Measurements from ENCODE around the gene PDHA1. TPM values are rescaled to one million over a fixed set of nuclear protein-coding genes. Genes with fewer than 3 reads are reported as not detected.

The PDHA1 gene
- total and polyA plus RNA-seq, 12 donors, result 50.7 to 329 (median 147) TPM

- Histone ChIP-seq H3K27me3 (no peaks in the 10 kb centered on the region), H3K27ac (no peak overlapping the region), H3K4me3 (no peak overlapping the region), H3K36me3 (replicated peaks in 1 of 2) (no peaks in the 10 kb centered on the region), H3K9me3 (replicated peaks in 1 of 3) (peaks cover 0 to 10% (median 0%) of the 10 kb centered on the region in 3 donors), H3K4me1 (replicated peaks in 1 of 2) (no peaks in the 10 kb centered on the region)
- TF ChIP-seq CTCF (IDR thresholded peaks at IDR 0.05) (no peak), POLR2A (IDR thresholded peaks at IDR 0.05) (no peak)
- WGBS, 4 donors, result 82 to 99% (median 91%) methylated on average over 8 to 10 of the region's 10 CpGs
- no peak for DNase-seq
- intact Hi-C loops (cut with DNase I), result loop anchor here (5.0 to 10.0 kb wide), 2 partner anchors 400 to 937 kb away; no protein-coding TSS in a partner anchor
Observed at GRCh38 chrX:19331831-19332230, 11.9 kb upstream of the PDHA1 start.

- intact Hi-C loops (cut with DNase I), result loop anchor here (5.0 to 10.0 kb wide), 2 partner anchors 401 to 938 kb away; no protein-coding TSS in a partner anchor
- Histone ChIP-seq H3K36me3 (replicated peaks in 1 of 2) (no peaks in the 10 kb centered on the region), H3K9me3 (replicated peaks in 1 of 3) (peaks cover 0 to 10% (median 0%) of the 10 kb centered on the region in 3 donors), H3K27ac (no peak overlapping the region), H3K4me3 (no peak overlapping the region), H3K4me1 (replicated peaks in 1 of 2) (no peaks in the 10 kb centered on the region), H3K27me3 (no peaks in the 10 kb centered on the region)
- TF ChIP-seq CTCF (IDR thresholded peaks at IDR 0.05), result no peak
- TF ChIP-seq POLR2A (IDR thresholded peaks at IDR 0.05), result no peak
- WGBS, 4 donors, result 22 to 71% (median 39%) methylated on average over 5 of the region's 5 CpGs
- peak; percentile 50 to 71 (median 64) for DNase-seq
Observed at GRCh38 chrX:19332983-19333382, 10.7 kb upstream of the PDHA1 start.

DNA sequence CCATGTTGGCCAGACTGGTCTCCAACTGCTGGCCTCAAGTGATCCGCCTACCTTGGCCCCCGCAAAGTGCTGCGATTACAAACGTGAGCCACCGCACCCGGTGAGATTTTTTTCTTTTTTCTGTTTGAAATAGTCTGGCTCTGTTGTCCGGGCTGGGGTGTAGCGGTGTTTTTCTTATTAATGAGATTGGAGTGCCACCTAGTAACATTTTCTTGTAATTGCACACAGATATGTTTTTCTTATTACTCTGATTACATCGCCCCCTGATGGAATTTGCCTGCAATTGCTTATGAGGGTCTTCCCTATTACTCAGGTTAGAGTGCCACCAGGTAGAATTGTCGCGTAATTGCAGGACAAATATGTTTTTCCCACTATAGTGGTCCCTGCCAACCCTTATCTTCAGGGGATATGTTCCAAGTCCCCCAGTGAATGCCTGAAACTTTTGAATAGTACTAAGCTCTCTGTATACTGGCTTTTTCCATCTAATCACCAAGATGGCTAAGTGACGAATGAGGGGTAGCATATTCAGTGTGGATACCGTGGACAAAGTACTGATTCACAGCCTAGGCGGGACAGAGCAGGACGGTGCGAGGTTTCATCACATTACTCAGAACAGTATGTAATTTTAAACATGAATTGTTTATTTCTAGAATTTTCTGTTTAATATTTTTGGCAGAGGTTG, 8.6 kb upstream of the PDHA1 start:
- no peaks in the 10 kb centered on the region for H3K36me3 ChIP-seq (replicated peaks in 1 of 2)
- intact Hi-C loops (cut with DNase I), result loop anchor here (5.0 to 10.0 kb wide), 2 partner anchors 403 to 940 kb away; no protein-coding TSS in a partner anchor
- no peak for DNase-seq
- WGBS, 4 donors, result 65 to 83% (median 68%) methylated on average over 12 to 16 of the region's 16 CpGs
- H3K4me3 ChIP-seq, result no peak overlapping the region
- peak in 3 of 6 experiments; percentile 7 to 22 (median 10) for TF ChIP-seq CTCF (IDR thresholded peaks at IDR 0.05)
- TF ChIP-seq POLR2A (IDR thresholded peaks at IDR 0.05), result no peak
- H3K27ac ChIP-seq, result no peak overlapping the region
- H3K4me1 ChIP-seq (replicated peaks in 1 of 2), result no peaks in the 10 kb centered on the region
- H3K27me3 ChIP-seq, result no peaks in the 10 kb centered on the region
- H3K9me3 ChIP-seq (replicated peaks in 1 of 3), result peaks cover 0 to 10% (median 0%) of the 10 kb centered on the region in 3 donors

- 35 to 61% (median 45%) methylated on average over 6 of the region's 6 CpGs for WGBS, 4 donors
Observed at GRCh38 chrX:19342331-19342906, 1.3 kb upstream of the PDHA1 start.

More at GRCh38 chrX:19342331-19342906, 1.3 kb upstream of the PDHA1 start:
- Histone ChIP-seq H3K27ac (peak overlapping the region in 1 of 5 donors; percentile 94), H3K9me3 (replicated peaks in 1 of 3) (no peaks in the 10 kb centered on the region), H3K27me3 (no peaks in the 10 kb centered on the region), H3K4me1 (replicated peaks in 1 of 2) (no peaks in the 10 kb centered on the region), H3K4me3 (no peak overlapping the region), H3K36me3 (replicated peaks in 1 of 2) (no peaks in the 10 kb centered on the region)
- TF ChIP-seq CTCF (IDR thresholded peaks at IDR 0.05) (no peak), POLR2A (IDR thresholded peaks at IDR 0.05) (no peak)
- intact Hi-C loops (cut with DNase I), result no loop called here
- peak in 2 of 7 donors; percentile 32 to 37 for DNase-seq

Measured in adrenal gland (tissue), 12 donors.